GM12891 (cell line): ENCODE data around the gene COX8C.
"Not testable (repeated sequence)": the region's sequence is repeated elsewhere in the genome, so short reads cannot be mapped to it uniquely, and the experiment has no call there.

Source experiments
- DNase-seq: peaks from one replicate; pipeline ENCODE4 v3.0.0; 2011; ENCODE audit warnings: low spot score; ENCODE audit not compliant: insufficient read length
- FAIRE-seq: peaks from 2 replicates; lab custom pipeline; 2011; peaks lifted over from hg19 to GRCh38; lab: Jason Lieb, UNC
- PAX5 ChIP-seq: IDR thresholded peaks from 2 replicates; pipeline ENCODE4 v1.6.1; 2011; ENCODE audit warnings: low read length, moderate library complexity, mild to moderate bottlenecking; ENCODE audit not compliant: insufficient read depth, severe bottlenecking
- POLR2A ChIP-seq: IDR thresholded peaks from 2 replicates; pipeline ENCODE4 v1.6.1; 2011; ENCODE audit warnings: low read depth, low read length, control low read depth
- POLR2AphosphoS5 ChIP-seq: IDR thresholded peaks from 2 replicates; pipeline ENCODE4 v1.6.1; 2011; ENCODE audit warnings: low read depth, low read length, control low read depth
- POU2F2 ChIP-seq: IDR thresholded peaks from 2 replicates; pipeline ENCODE4 v1.6.1; 2011; ENCODE audit warnings: low read depth, mild to moderate bottlenecking, control low read depth, low read length, moderate library complexity
- SPI1 ChIP-seq: IDR thresholded peaks from 2 replicates; pipeline ENCODE4 v1.6.1; 2011; ENCODE audit warnings: low read depth, low read length, control low read depth
- TAF1 ChIP-seq: IDR thresholded peaks from 2 replicates; pipeline ENCODE4 v1.6.1; 2011; ENCODE audit warnings: low read depth, low read length, control low read depth

Gene COX8C

GRCh38 chr14:93332397-93332852 is 14.6 kb upstream of the COX8C start:
- FAIRE-seq (no peak), DNase-seq (peak; percentile 37)
- no peak for TF ChIP-seq SPI1
- TF ChIP-seq PAX5 = no peak
- no peak for TF ChIP-seq POLR2A
- no peak for TF ChIP-seq TAF1
- TF ChIP-seq POLR2AphosphoS5 = no peak
- TF ChIP-seq POU2F2 = no peak

DNA sequence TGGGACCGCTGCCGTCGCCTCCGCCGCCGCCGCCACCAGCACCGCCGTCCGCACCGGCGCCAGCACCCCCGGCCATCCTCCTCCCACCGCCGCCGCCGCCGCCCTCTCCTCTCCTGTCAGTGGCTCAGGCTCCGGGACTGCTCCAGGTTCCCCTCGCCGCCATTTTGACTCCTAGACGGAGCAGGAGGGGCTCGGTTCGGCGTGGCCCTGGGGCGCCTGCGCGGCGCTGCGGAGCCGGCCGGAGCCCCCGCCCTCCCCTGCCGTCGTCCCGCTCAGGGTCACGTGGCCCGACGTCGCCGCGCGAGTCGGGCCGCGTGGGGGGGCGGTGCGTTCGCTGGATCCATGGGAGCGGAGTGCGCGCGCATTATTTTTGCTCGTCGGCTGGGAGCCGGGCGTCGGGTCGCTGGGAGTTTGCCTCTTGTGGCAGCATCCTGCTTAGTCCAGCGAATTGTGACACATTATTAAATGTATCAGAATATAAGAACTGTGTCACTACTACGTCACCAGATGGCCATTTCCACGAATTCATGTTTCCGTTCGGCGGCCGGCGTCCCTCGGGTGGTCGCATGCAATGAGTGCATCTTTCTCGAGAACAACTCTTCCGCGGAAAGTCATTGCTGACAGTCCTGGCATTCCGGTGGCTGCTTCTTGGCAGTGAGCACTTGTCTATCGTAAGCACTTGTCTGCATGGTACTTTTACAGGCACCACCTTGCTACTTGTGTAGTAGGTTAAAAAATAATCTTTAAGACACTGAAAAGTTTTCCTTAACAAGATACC is 13.9 kb upstream of the COX8C start, which contains the start of gene BTBD7:
TSS of gene BTBD7 (minus strand) at position 184 of the 778 bp plus-strand sequence. CDS start 36,985 bp downstream, outside the sequence.
- peak; percentile 94 for DNase-seq
- FAIRE-seq = peak; percentile 94
- TF ChIP-seq POU2F2 = no peak
- no peak for TF ChIP-seq SPI1
- TF ChIP-seq TAF1 = peak; percentile 70
- no peak for TF ChIP-seq PAX5
- TF ChIP-seq POLR2AphosphoS5 = 0 out of 2 replicates have a peak, but pooled peaks have one; percentile 52
- TF ChIP-seq POLR2A = peak; percentile 48

DNA sequence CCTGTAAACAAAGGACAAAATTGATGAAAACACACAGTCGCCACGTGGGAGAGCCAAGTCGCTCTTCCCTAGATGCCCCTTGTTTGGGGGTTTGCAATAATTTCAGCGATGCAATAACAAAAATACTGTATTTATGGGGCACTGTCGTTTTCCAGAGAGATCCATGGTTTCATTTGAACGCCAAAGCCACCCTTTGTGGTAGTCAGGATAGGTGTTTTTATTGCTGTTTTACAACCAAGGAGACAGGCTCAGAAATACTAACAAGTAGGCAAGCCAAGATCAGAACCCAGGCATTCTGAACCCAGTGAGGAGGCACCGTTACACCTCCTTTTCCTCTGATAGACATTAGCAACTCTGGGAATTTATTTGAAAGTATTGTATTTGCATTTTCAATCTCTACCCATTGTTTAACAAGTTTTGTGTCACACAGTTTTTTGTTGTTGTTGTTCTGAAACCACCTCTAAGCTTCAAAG is 13.3 kb upstream of the COX8C start:
- TF ChIP-seq SPI1 (no peak), POU2F2 (no peak), POLR2A (no peak), POLR2AphosphoS5 (no peak)
- no peak for DNase-seq
- peak; percentile 51 for FAIRE-seq

DNA sequence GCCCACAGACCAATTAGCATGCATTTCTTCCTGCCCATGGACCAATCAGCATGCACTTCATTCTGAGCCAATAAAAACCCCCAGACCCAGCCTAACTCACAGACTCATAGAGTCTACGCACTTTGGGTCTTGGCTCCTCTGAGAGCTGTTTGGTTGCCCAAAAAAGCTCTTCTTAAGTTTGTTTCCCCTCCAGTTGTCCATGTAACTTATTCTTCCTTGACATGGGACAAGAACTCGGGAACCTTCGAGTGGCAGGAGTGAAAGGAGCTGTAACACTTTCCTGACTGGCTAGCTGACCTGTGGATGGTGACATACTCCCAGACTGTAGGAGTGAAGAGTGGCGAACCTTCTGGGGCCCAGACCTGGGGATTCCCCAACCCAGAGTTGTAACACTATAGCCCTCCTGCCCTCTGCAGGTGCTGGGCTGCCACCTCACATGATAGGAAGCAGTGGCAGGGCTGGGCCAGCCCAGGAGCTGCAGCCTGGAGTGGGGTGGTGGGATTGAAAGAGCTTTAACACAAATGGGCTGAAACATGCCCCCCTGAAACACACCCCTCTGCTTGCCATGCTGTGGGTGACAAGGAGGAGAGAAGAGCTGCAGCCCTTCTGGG is 9.7 kb upstream of the COX8C start:
- DNase-seq = no peak
- TF ChIP-seq PAX5 (no peak), POU2F2 (no peak), SPI1 (no peak), TAF1 (no peak)
- FAIRE-seq = no peak

DNA sequence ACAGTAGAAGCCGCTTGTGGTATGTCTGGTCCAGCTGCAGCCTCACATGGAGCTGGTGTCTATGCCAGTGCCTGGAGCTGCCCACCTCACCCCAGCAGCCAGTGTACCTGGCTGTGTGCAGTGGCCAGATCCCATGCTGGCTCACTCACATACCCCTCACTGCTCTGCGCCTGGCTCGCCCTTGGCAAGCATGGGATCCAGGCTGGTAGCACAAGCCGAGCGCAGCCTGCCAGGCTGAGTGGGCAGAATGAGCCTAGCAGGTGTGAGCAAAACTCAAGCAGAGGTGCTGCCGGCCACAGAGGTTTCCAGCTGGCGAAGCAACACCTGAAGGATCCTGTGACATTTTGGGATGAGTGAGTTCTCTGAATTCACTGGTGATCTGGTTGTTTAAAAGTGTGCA is 9.1 kb upstream of the COX8C start:
- no peak for DNase-seq
- no peak for FAIRE-seq
- TF ChIP-seq SPI1 (no peak), TAF1 (no peak), POLR2AphosphoS5 (no peak), POLR2A (no peak), PAX5 (no peak), POU2F2 (no peak)

DNA sequence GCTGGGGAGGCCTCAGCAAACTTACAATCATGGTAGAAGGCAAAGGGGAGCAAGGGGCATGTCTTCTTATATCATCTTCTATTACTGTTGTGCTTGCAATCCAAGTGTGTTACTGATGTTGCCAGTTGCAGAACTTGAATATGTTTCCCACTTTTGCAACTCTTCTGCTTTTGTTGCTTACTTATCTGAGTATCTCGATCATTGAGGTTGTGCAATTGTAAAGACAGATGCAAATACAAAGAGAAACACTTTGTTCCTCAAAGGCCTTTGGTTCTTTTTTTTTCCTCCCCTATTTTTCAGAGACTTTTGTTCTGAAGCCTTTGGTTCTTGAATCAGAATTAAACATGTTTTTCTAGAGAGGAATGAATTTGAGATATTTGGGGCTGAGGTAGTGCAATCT is 3.7 kb upstream of the COX8C start:
- FAIRE-seq (no peak), DNase-seq (no peak)
- no peak for TF ChIP-seq POLR2AphosphoS5
- no peak for TF ChIP-seq PAX5
- no peak for TF ChIP-seq SPI1
- TF ChIP-seq POLR2A = no peak
- no peak for TF ChIP-seq TAF1

DNA sequence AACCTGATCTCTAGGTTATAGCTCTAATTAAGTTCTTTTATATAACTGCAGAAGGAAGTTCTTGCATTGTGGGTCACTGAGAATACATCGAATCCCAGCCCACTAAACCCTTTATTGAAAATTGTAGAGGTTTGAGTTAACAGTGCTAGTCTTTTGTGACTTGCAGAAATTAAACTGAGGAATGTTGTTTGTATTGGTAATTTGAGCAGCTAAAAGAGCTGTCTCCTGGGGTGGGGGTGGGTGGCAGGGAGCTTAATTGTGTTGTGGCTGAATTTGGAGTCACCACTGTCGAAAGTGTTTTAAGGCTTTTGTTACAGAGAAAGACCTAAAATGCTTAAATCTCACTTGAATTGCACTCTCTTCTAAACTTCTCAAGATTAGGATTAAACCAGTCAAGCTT is 3.2 kb upstream of the COX8C start:
- DNase-seq (no peak), FAIRE-seq (no peak)
- TF ChIP-seq POLR2AphosphoS5 (no peak), POLR2A (no peak), SPI1 (no peak), PAX5 (no peak), POU2F2 (no peak), TAF1 (no peak)

- TF ChIP-seq TAF1 (no peak), PAX5 (no peak), POLR2AphosphoS5 (no peak), POU2F2 (no peak), POLR2A (no peak), SPI1 (no peak)
- no peak for DNase-seq
- no peak for FAIRE-seq
Measured at GRCh38 chr14:93347850-93348249, 868 bp downstream of the COX8C start.

- no peak for TF ChIP-seq SPI1
- no peak for TF ChIP-seq TAF1
- no peak for TF ChIP-seq PAX5
- TF ChIP-seq POU2F2 = no peak
- TF ChIP-seq POLR2AphosphoS5 = no peak
- TF ChIP-seq POLR2A = no peak
- FAIRE-seq = no peak
- DNase-seq = no peak
Measured at GRCh38 chr14:93348292-93348691, 1.3 kb downstream of the COX8C start.

DNA sequence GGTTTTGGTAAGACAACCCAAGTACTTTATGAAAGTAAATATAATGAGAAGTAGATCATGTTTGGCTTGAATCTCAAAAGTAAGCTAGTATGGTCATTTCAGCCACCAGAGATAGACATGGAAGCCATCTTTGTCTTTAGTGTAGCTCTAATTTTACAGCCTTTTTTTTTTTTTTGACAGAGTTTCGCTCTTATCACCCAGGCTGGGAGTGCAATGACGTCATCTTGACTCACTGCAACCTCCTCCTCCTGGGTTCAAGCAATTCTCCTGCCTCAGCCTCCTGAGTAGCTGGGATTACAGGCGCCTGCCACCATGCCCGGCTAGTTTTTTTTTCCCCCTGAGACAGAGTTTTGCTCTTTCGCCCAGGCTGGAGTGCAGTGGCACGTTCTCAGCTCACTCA is 7.9 kb downstream of the COX8C start:
- not testable (repeated sequence) for DNase-seq, FAIRE-seq
